ENCODE measurements around the gene SLC7A6. TPM values are rescaled to one million over a fixed set of nuclear protein-coding genes. Genes with fewer than 3 reads are reported as not detected.

SLC7A6 gene
- total RNA-seq, 6 experiments from 2014 or later = 1.6 to 9.6 (median 4.5) TPM

DNA sequence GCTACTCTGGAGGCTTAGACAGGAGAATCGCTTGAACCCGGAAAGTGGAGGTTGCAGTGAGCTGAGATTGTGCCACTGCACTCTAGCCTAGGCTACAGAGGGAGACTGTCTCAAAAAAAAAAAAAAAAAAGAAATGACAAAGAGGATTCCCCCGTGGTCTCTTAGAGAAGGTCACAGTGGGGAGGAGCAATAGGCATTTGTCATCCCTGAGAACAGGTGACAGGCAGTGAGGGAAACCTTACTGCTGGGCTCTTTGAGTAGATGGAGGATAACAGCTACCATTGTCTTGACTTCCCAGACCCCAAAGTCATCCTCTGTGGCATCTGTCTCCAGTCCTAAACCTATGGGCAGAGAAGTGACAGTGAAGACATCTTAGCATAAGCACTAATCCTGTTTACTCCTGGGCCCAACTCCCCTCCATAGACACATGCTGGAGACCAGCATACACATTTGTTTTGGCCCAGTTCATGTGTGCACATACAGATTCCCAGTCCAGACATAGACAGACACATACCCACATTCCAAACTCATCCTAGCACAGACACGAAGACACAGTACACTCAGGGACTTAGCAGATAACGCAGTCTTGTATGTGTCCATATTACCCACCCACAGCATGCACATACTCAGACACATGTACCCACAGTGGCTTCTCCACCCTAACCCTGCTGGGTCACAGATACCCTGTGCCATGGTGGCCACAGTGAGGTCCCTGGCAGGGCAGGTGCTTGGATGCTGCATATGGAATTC is 31.1 kb upstream of the SLC7A6 start:
- no peak for ATAC-seq
- Histone ChIP-seq H3K4me1 (peaks cover 0 to 27% (median 12%) of the 10 kb centered on the region in 4 donors), H3K27me3 (no peaks in the 10 kb centered on the region), H3K9me3 (no peaks in the 10 kb centered on the region), H3K36me3 (peaks cover 0 to 51% (median 25%) of the 10 kb centered on the region in 4 donors), H3K4me3 (peak overlapping the region in 2 of 3 donors; percentile 91 to 94), H3K27ac (peak overlapping the region in 1 of 3 donors; percentile 88)
- WGBS (ENCODE audit: insufficient coverage, low coverage, low lambda C conversion rate, missing lambda C conversion rate) = 56% methylated on average over 3 of the region's 5 CpGs
- peak in 2 of 3 donors; percentile 12 to 36 for DNase-seq
- TF ChIP-seq POLR2A (IDR thresholded peaks at IDR 0.05) = no peak
- TF ChIP-seq, protein P1, sequence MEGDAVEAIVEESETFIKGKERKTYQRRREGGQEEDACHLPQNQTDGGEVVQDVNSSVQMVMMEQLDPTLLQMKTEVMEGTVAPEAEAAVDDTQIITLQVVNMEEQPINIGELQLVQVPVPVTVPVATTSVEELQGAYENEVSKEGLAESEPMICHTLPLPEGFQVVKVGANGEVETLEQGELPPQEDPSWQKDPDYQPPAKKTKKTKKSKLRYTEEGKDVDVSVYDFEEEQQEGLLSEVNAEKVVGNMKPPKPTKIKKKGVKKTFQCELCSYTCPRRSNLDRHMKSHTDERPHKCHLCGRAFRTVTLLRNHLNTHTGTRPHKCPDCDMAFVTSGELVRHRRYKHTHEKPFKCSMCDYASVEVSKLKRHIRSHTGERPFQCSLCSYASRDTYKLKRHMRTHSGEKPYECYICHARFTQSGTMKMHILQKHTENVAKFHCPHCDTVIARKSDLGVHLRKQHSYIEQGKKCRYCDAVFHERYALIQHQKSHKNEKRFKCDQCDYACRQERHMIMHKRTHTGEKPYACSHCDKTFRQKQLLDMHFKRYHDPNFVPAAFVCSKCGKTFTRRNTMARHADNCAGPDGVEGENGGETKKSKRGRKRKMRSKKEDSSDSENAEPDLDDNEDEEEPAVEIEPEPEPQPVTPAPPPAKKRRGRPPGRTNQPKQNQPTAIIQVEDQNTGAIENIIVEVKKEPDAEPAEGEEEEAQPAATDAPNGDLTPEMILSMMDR (IDR thresholded peaks at IDR 0.05) = no peak
- intact Hi-C loops (cut with DNase I) = loop anchor here (10.0 kb wide), 2 partner anchors 148 to 158 kb away; partner anchors contain the start of gene NFATC3 (in 1 of the 2)

GRCh38 chr16:68233835-68234187 is 30.5 kb upstream of the SLC7A6 start:
- Histone ChIP-seq H3K4me1 (peaks cover 0 to 25% (median 9%) of the 10 kb centered on the region in 4 donors), H3K4me3 (peak overlapping the region in 2 of 3 donors; percentile 91 to 94), H3K27me3 (no peaks in the 10 kb centered on the region), H3K36me3 (peaks cover 0 to 49% (median 24%) of the 10 kb centered on the region in 4 donors), H3K9me3 (no peaks in the 10 kb centered on the region), H3K27ac (peak overlapping the region in 1 of 3 donors; percentile 88)
- intact Hi-C loops (cut with DNase I) = loop anchor here (10.0 kb wide), 2 partner anchors 149 to 159 kb away; partner anchors contain the start of gene NFATC3 (in 1 of the 2)
- TF ChIP-seq POLR2A (IDR thresholded peaks at IDR 0.05) = no peak
- TF ChIP-seq, protein P1 (IDR thresholded peaks at IDR 0.05) = no peak
- WGBS (ENCODE audit: insufficient coverage, low coverage, low lambda C conversion rate, missing lambda C conversion rate) = 7% methylated on average over 3 of the region's 8 CpGs
- no peak for DNase-seq
- no peak for ATAC-seq

- Histone ChIP-seq H3K4me1 (peaks cover 0 to 20% (median 6%) of the 10 kb centered on the region in 4 donors), H3K36me3 (peaks cover 0 to 43% (median 21%) of the 10 kb centered on the region in 4 donors), H3K4me3 (peak overlapping the region; percentile 70 to 94 (median 91)), H3K9me3 (no peaks in the 10 kb centered on the region), H3K27ac (peak overlapping the region in 2 of 3 donors; percentile 67 to 88), H3K27me3 (no peaks in the 10 kb centered on the region)
- intact Hi-C loops (cut with DNase I) = loop anchor here (10.0 kb wide), 2 partner anchors 150 to 160 kb away; partner anchors contain the start of gene NFATC3 (in 1 of the 2)
- DNase-seq (peak; percentile 80 to 99 (median 98)), ATAC-seq (peak; percentile 32 to 64 (median 52))
- TF ChIP-seq, protein P1 (IDR thresholded peaks at IDR 0.05) = no peak
- TF ChIP-seq POLR2A (IDR thresholded peaks at IDR 0.05) = peak; percentile 46
- 22% methylated on average over 9 of the region's 13 CpGs for WGBS (ENCODE audit: insufficient coverage, low coverage, low lambda C conversion rate, missing lambda C conversion rate)
Observed at GRCh38 chr16:68234188-68235107, 29.9 kb upstream of the SLC7A6 start.

All from right lobe of liver (tissue), 6 donors.